GM23248 (cell line): ENCODE measurements around the gene GKAP1. TPM values are rescaled to one million over a fixed set of nuclear protein-coding genes. Genes with fewer than 3 reads are reported as not detected.

ENCODE experiments used
- DNase-seq: peaks from one replicate; pipeline ENCODE4 v3.0.0-alpha.2; 2015
- H2AFZ ChIP-seq: fragments of 200-600 bp; sonication (generic); 2 replicates; pipeline ENCODE4 v1.6.1; 2016; ENCODE audit warnings: antibody characterized with exemption
- H3F3A ChIP-seq: fragments of 200-600 bp; sonication (generic); 2 replicates; pipeline ENCODE4 v1.6.1; 2016; ENCODE audit warnings: mild to moderate bottlenecking, antibody characterized with exemption, mixed run types; ENCODE audit not compliant: insufficient read depth
- H3K27ac ChIP-seq: fragments of 200-600 bp; sonication (generic); 2 replicates; pipeline ENCODE4 v1.5.1; 2016; ENCODE audit warnings: mild to moderate bottlenecking
- H3K27me3 ChIP-seq: fragments of 200-600 bp; sonication (generic); replicated peaks from 2 replicates; pipeline ENCODE4 v1.6.1; 2016; ENCODE audit warnings: mild to moderate bottlenecking; ENCODE audit not compliant: insufficient read depth
- H3K36me3 ChIP-seq: fragments of 200-600 bp; sonication (generic); 2 replicates; pipeline ENCODE4 v1.6.1; 2016; ENCODE audit warnings: low read depth, mild to moderate bottlenecking
- H3K4me1 ChIP-seq: fragments of 200-600 bp; sonication (generic); 2 replicates; pipeline ENCODE4 v1.6.1; 2016; ENCODE audit warnings: mild to moderate bottlenecking; ENCODE audit not compliant: insufficient read depth
- H3K4me2 ChIP-seq: fragments of 200-600 bp; sonication (generic); one replicate; pipeline ENCODE4 v1.6.1; 2016; ENCODE audit warnings: mild to moderate bottlenecking; ENCODE audit not compliant: unreplicated experiment
- H3K4me3 ChIP-seq: fragments of 200-600 bp; sonication (generic); 2 replicates; pipeline ENCODE4 v1.5.1; 2016; ENCODE audit warnings: mild to moderate bottlenecking
- H3K79me2 ChIP-seq: fragments of 200-600 bp; sonication (generic); 2 replicates; pipeline ENCODE4 v1.6.1; 2016; ENCODE audit warnings: mild to moderate bottlenecking; ENCODE audit not compliant: insufficient read depth
- H3K9ac ChIP-seq: fragments of 200-600 bp; sonication (generic); 2 replicates; pipeline ENCODE4 v1.6.1; 2016; ENCODE audit warnings: mild to moderate bottlenecking
- H3K9me2 ChIP-seq: fragments of 200-600 bp; sonication (generic); 2 replicates; pipeline ENCODE4 v1.6.1; 2016; ENCODE audit warnings: mixed run types, mild to moderate bottlenecking, moderate library complexity; ENCODE audit not compliant: insufficient read depth
- H3K9me3 ChIP-seq: fragments of 200-600 bp; sonication (generic); one replicate; pipeline ENCODE4 v1.6.1; 2017; ENCODE audit warnings: low read depth
- H4K20me1 ChIP-seq: fragments of 200-600 bp; sonication (generic); 2 replicates; pipeline ENCODE4 v1.6.0; 2016; ENCODE audit not compliant: insufficient read depth
- EZH2 ChIP-seq: fragments of 200-600 bp; sonication (generic); IDR thresholded peaks from 2 replicates; pipeline ENCODE4 v1.6.1; 2018; ENCODE audit warnings: antibody characterized with exemption, mild to moderate bottlenecking; ENCODE audit not compliant: insufficient read depth, poor library complexity, severe bottlenecking
- EZH2phosphoT487 ChIP-seq: fragments of 200-600 bp; sonication (generic); IDR thresholded peaks from 2 replicates; pipeline ENCODE4 v1.6.1; 2018; ENCODE audit warnings: antibody characterized with exemption, moderate library complexity, mild to moderate bottlenecking, low read depth; ENCODE audit not compliant: insufficient read depth
- WGBS, 2 experiments: methylation state at CpG; one replicate each; pipeline ENCODE4 v1.1.6; 2015 to 2017; ENCODE audit warnings: low lambda C conversion rate in 2 of 2, low coverage in 1 of 2; ENCODE audit errors: missing lambda C conversion rate in 2 of 2; 5-methylcytosine and 5-hydroxymethylcytosine counted together
- in situ Hi-C: fragments of 300-500 bp; cut with MboI; formaldehyde crosslinking; loops from 2 replicates; pipeline ENCODE4 v1.15.0; 2020
- polyA plus RNA-seq: library from polyadenylated mRNA; unstranded; fragments of >200 nt; fragmentation: Nextera tagmentation; extraction: Ambion mirVana; gene quantifications from 2 replicates; pipeline ENCODE4 v1.2.1, GENCODE V29; 2016
- total RNA-seq: library from RNA; depleted of rRNA; stranded (reverse); fragments of >200 nt; shearing (Covaris generic); gene quantifications from 2 replicates; pipeline ENCODE4 v1.2.3, GENCODE V29; 2014

Gene GKAP1
- total and polyA plus RNA-seq, 2 experiments from 2014 or later = 0.18 TPM; not detected in 1

DNA sequence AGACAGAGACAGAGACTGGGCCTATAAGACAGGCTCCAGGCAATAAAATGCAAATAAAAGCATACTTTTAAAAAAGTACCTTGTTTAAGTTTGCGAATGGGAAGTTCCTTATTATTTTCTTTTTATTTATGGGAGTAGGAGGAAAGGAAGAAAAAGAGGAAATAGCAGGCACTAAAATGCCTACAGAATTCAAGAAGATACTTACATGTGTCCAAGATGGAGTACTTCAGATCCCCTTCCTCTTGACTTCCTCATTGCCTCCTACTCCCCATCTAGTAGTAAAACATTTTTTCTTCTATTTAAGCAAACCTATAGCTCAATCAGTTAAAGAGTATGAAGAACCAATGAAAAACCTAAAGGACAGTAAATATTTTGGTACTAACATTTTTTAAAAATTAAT, 24.8 kb downstream of the GKAP1 start:
- Histone ChIP-seq H3K9me3 (no peaks in the 10 kb centered on the region), H3K4me1 (no peaks in the 10 kb centered on the region), H3F3A (no peaks in the 10 kb centered on the region), H3K9ac (no peak overlapping the region), H3K27me3 (no peaks in the 10 kb centered on the region), H3K79me2 (no peaks in the 10 kb centered on the region), H3K9me2 (no peaks in the 10 kb centered on the region), H2AFZ (no peak overlapping the region), H3K36me3 (no peaks in the 10 kb centered on the region), H4K20me1 (no peaks in the 10 kb centered on the region), H3K4me3 (no peak overlapping the region), H3K4me2 (no peak overlapping the region), H3K27ac (no peak overlapping the region)
- in situ Hi-C loops = no loop called here
- no peak for DNase-seq
- 94 to 96% methylated on average over 1 of the region's 1 CpG for WGBS, 2 experiments
- TF ChIP-seq EZH2phosphoT487 (no peak), EZH2 (no peak)

DNA sequence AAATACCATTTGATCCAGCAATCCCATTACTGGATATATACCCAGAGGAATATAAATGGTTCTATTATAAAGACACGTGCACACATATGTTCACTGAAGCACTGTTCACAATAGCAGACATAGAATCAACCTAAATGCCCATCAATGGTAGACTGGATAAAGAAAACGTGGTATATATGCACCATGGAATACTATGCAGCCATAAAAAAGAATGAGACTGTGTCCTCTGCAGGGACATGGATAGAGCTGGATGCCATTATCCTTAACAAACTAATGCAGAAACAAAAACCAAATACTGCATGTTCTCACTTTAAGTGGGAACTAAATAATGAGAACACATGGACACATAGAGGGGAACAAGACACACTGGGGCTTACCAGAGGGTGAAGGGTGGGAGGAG, 39.4 kb downstream of the GKAP1 start:
- Histone ChIP-seq H3K9me2 (no peaks in the 10 kb centered on the region), H3K9me3 (no peaks in the 10 kb centered on the region), H2AFZ (no peak overlapping the region), H3F3A (no peaks in the 10 kb centered on the region), H3K79me2 (no peaks in the 10 kb centered on the region), H3K4me2 (no peak overlapping the region), H3K4me3 (no peak overlapping the region), H3K9ac (no peak overlapping the region), H3K4me1 (no peaks in the 10 kb centered on the region), H3K36me3 (no peaks in the 10 kb centered on the region), H3K27ac (no peak overlapping the region), H4K20me1 (no peaks in the 10 kb centered on the region), H3K27me3 (no peaks in the 10 kb centered on the region)
- in situ Hi-C loops = no loop called here
- TF ChIP-seq EZH2 (no peak), EZH2phosphoT487 (no peak)
- WGBS, 2 experiments = 35 to 36% methylated on average over 2 of the region's 2 CpGs
- no peak for DNase-seq

DNA sequence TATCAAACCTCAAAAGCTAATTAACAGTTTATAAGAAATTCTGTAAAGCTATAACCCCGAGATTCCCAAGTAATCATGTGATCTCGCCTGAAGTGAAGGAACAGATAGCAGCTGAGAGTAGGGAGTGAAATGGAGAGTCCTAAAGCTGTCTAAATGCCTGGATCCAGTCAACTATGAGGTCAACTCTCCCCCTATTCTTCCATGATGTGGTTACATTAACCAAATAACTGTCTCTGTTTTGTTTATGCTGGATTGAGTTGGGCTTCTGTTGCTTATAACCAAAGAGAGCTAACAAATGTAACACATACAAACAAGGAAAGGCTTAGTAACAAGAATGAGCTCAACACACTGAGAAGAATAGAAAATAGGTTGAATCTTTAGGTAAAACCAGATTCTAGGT, 41.6 kb downstream of the GKAP1 start:
- H4K20me1 ChIP-seq = no peaks in the 10 kb centered on the region
- no peak overlapping the region for H2AFZ ChIP-seq
- H3K4me1 ChIP-seq = no peaks in the 10 kb centered on the region
- no peaks in the 10 kb centered on the region for H3K9me3 ChIP-seq
- no peak for DNase-seq
- H3K4me2 ChIP-seq = no peak overlapping the region
- no peak overlapping the region for H3K9ac ChIP-seq
- TF ChIP-seq EZH2phosphoT487 = no peak
- TF ChIP-seq EZH2 = no peak
- H3K36me3 ChIP-seq = no peaks in the 10 kb centered on the region
- H3K9me2 ChIP-seq = no peaks in the 10 kb centered on the region
- H3K4me3 ChIP-seq = no peak overlapping the region
- no peaks in the 10 kb centered on the region for H3F3A ChIP-seq
- WGBS, 2 experiments = 70 to 82% methylated on average over 2 of the region's 2 CpGs
- in situ Hi-C loops = no loop called here
- no peak overlapping the region for H3K27ac ChIP-seq
- no peaks in the 10 kb centered on the region for H3K27me3 ChIP-seq
- no peaks in the 10 kb centered on the region for H3K79me2 ChIP-seq

DNA sequence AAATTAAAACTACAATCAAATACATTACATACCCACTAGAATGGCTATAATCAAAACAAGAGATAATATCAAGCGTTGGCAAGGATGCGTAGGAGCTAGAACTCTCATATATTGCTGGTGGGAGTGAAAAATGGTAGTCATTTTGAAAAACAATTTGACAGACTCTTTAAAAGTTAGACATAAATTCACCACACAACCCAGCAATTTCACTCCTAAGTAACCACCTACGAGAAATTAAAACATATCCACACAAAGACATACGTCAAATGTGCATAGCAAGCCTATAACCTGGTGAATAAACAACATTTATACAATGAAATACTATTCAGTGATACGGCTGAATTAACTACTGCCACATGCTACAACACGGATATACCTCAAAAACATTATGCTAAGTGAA, 44.7 kb downstream of the GKAP1 start:
- Histone ChIP-seq H3K79me2 (no peaks in the 10 kb centered on the region), H3K27me3 (no peaks in the 10 kb centered on the region), H3F3A (no peaks in the 10 kb centered on the region), H3K4me2 (no peak overlapping the region), H3K4me1 (no peaks in the 10 kb centered on the region), H3K36me3 (no peaks in the 10 kb centered on the region), H3K4me3 (no peak overlapping the region), H2AFZ (no peak overlapping the region), H3K9ac (no peak overlapping the region), H3K9me3 (no peaks in the 10 kb centered on the region), H4K20me1 (no peaks in the 10 kb centered on the region), H3K27ac (no peak overlapping the region), H3K9me2 (no peaks in the 10 kb centered on the region)
- 79 to 82% methylated on average over 6 of the region's 6 CpGs for WGBS, 2 experiments
- in situ Hi-C loops = no loop called here
- TF ChIP-seq EZH2phosphoT487 (no peak), EZH2 (no peak)
- no peak for DNase-seq

DNA sequence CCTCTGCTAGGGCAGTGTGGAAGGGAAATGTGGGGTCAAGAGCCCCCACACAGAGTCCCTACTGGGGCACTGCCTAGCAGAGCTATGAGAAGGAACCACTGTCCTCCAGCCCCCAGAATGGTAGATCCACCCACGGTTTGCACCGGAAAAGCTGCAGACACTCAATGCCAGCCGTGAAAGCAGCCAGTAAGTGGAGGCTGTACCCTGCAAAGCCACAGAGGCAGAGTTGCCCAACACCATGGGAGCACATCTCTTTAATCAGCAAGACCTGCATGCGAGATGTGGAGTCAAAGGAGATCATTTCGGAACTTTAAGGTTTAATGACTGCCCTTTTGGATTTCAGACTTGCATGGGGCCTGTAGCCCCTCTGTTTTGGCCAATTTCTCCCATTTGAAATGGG, 52.2 kb downstream of the GKAP1 start:
- H3K9ac ChIP-seq = no peak overlapping the region
- in situ Hi-C loops = no loop called here
- H3K27me3 ChIP-seq = no peaks in the 10 kb centered on the region
- TF ChIP-seq EZH2 (no peak), EZH2phosphoT487 (no peak)
- H3F3A ChIP-seq = no peaks in the 10 kb centered on the region
- no peaks in the 10 kb centered on the region for H3K9me3 ChIP-seq
- no peaks in the 10 kb centered on the region for H3K9me2 ChIP-seq
- no peak overlapping the region for H3K27ac ChIP-seq
- no peak for DNase-seq
- no peak overlapping the region for H3K4me3 ChIP-seq
- no peaks in the 10 kb centered on the region for H3K4me1 ChIP-seq
- no peaks in the 10 kb centered on the region for H3K36me3 ChIP-seq
- H3K79me2 ChIP-seq = no peaks in the 10 kb centered on the region
- no peak overlapping the region for H3K4me2 ChIP-seq
- H4K20me1 ChIP-seq = no peaks in the 10 kb centered on the region
- no peak overlapping the region for H2AFZ ChIP-seq
- 73 to 76% methylated on average over 5 of the region's 5 CpGs for WGBS, 2 experiments
